ENCODE measurements around the gene UFSP2.
A peak's percentile ranks its signal among the peaks of the same experiment; 100 is the strongest.

UFSP2 gene

DNA sequence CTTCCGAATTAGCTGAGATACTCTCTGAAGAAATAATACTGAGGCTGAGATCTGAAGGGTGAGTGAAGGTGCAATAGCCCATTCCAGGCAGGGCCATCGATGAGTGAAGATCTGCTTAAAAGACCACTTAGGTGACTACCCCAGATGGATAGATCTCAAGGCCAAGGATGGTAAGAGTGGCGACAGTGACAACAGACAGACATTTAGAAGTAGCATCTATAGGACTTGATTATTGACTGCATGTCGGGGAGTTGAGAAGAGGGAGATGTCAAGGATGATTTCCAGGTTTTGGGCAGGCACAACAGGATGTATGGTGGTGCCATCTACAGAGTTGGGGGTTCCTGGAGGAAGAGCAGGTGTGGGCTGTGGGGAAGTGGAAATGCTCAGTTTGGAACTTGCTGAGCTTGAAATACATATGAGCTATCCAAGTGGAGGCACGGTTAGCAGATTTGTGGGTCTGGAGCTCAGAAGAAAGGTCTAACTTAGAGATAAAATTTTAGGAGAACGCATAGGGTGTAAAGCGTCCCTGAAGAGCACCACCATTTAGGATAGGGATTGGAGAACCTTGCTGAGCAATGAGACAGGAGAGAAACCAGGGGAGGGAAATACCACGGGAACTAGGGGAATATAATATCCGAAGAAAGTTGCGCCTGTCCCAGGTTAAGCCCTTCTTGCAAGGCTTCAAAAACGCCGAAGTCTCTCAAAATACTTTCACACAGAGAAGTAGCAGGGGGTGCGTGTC lies 688 bp downstream of the UFSP2 start:
- DNase-seq, result peak in 1 of 2 donors; percentile 2

- no peak for DNase-seq
Observed at GRCh38 chr4:185421366-185422124, 4.2 kb downstream of the UFSP2 start.

DNA sequence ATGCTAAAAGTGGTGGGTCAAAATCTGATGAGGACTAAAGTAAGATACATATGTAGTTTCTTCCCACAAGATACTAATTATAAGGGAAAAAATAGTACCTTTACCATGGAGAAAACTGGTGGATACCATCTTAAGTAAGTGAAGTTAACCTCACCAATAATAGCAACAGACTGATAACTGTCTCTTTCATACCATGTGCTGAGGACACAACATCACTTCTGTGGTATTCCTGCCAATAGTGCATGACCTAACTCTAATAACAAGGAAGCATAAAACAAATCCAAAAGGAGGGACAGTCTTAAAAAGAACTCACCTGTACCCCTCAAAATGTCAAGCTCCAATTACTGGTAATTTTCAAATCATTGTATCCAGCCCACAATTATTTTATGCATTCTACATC lies 8.8 kb downstream of the UFSP2 start:
- DNase-seq, result no peak

GRCh38 chr4:185412412-185412811 lies 13.4 kb downstream of the UFSP2 start:
- DNase-seq, result no peak

- no peak for DNase-seq
Observed at GRCh38 chr4:185411849-185412248, 13.9 kb downstream of the UFSP2 start.

- no peak for DNase-seq
Observed at GRCh38 chr4:185408432-185408831, 17.3 kb downstream of the UFSP2 start.

GRCh38 chr4:185405296-185405999 lies 20.3 kb downstream of the UFSP2 start:
- no peak for DNase-seq

GRCh38 chr4:185404031-185404430 lies 21.7 kb downstream of the UFSP2 start:
- DNase-seq, result no peak

DNA sequence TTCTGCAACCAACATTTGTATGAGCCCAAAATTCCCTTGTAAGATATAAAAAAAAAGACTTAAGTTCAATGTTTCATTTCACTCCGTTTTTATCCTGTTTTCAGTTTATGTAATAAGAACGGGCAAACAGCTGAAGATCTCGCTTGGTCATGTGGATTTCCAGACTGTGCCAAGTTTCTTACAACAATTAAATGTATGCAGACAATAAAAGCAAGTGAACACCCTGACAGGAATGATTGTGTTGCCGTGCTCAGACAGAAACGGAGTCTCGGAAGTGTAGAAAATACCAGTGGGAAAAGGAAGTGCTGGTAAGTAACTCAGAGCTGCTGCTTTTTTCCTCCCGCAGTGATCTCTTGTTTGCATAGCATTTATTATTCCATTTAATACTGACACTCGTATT lies 26.3 kb downstream of the UFSP2 start:
- no peak for DNase-seq

DNA sequence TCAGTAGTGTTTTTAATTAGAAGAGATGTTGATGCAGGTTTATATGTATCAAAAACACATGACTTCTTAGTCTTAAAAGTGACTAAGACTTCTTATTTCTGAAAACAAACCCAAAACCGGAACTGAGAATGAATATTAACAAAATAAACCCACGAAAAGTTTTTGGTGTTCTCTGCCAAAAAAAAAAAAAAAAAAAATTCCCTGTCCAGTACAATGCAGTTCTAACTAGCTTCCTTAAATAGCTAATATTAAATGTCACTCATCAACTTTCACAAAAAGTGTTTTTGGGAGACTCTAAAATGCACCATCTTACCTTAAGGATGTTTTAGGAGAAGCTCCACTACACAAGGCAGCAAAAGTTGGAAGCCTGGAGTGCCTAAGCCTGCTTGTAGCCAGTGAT lies 27.1 kb downstream of the UFSP2 start:
- DNase-seq, result no peak

DNA sequence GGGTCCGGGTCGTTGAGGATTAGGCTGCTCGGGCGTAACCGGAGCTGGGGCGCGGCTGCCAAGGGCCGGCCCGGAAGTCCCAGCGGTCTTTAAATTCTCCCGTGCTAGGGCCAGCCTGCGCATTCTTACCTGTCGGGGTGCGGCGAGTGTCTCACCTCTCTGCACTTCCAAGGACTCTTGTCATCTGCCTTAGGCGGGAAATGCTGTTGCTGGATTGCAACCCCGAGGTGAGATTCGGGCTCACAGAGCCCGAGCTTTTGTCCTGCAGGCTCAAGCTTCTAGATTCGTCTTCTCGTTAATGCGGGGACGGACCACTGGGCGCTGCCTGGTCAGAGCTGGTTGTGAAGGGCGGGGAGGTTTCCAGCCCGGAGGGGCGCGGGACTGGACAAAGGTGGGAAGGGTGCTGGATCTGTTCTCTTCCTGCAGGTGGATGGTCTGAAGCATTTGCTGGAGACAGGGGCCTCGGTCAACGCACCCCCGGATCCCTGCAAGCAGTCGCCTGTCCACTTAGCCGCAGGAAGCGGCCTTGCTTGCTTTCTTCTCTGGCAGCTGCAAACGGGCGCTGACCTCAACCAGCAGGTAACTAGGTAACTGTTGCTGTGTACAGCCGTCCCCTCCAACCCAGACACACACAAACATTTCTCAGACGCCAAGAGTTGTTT lies 28.9 kb downstream of the UFSP2 start, which contains the start of gene ANKRD37:
Gene ANKRD37 (plus strand): TSS at position 118 of the 662 bp plus-strand sequence. CDS start 83 bp downstream, at position 201.
- DNase-seq, result no peak

DNA sequence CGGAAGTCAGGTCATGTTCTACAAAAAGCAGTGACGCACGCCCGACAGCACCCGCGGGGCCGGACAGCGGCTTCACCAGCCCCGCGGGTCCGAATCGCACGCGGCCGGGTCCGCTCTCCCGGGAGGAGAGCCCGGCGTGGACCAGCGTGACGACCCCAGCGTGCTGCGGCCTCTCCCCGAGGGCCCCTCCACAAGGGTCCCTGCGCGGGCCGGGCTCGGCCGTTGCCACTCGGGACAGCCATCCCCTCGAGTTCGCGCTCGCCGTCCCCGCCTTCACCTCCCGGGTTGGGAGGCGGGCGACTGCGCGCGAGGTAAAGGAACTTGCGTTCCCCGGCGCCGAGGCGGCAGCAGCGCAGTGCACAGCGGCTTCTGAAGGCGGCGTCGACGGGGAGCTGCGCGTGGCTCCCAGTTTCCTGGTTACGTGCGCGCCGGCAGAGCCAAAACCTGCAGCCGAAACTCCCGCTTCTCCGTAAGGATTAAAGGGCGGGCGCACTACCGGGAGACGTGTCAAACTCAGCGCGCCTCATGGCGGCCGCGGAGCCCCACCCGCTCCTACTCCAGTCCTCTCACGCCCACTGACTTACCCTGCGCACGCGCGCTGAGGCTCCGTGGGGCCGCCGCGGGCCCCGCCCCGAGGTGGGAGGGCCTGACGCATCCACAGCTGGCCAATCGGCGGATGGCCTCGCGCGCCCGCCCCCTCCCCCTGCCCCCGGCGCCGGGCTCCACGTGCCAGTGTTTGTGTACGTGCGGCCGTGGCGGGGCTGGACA lies 29.6 kb downstream of the UFSP2 start:
- DNase-seq, result peak; percentile 93 to 95

DNA sequence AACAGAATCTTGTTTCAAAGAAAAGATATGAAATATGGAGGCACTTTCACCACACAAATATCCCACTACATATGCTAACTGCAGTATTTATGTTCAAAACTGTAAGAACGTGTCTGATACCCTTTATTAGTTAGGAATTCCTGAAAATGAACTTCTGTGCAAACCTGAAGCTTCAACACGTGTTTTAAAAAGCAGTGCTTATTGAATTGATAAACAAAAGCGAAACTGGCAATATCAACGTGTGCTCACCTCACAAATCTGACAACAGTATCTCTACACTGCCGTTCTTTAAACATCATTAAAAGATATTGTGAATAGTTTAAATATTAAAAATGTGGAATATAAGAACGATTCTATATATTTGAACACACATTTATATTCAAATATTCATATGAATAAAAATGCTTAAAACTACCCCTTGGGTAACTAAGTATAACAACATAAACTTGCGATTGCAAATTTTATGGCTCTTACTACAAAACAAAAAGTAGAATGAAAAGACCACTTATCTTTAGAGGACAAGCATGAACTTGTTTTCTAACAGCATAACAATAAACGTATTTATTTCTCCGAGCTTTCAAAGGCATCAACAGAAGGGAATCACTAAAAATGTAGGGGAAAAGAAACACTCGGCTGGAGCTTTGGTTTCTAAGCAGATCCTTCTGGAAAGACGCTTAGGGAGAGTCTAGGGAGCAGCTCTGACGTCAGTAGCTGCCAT lies 30.4 kb downstream of the UFSP2 start, which contains the start of gene LRP2BP:
Gene LRP2BP (minus strand): TSS at position 687 of the 718 bp plus-strand sequence. CDS start 17,738 bp downstream, outside the sequence.
- DNase-seq, result no peak

- no peak for DNase-seq
Observed at GRCh38 chr4:185394568-185395237, 31.1 kb downstream of the UFSP2 start.

GRCh38 chr4:185392156-185392555 lies 33.6 kb downstream of the UFSP2 start:
- DNase-seq, result no peak

- DNase-seq, result no peak
Observed at GRCh38 chr4:185390941-185391340, 34.8 kb downstream of the UFSP2 start.

DNA sequence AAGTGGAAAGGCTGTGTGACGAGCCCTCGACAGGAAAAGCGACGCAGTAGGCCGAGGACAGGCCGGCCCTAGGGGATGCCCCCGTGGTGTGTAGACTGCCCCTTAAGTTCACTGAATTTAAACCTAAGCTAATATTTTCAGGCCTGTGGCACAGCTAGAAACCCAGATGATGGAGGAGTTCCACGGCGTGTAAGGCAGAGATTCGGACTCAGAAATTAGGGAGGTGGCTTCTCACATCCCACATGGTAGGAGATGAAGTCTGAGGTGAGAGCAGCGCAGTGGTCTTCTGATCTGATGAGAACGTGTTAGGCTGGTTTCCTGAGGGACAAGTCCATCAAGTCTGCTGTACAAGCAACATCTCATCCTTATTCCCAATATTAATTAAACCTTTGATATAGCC lies 37.8 kb downstream of the UFSP2 start:
- no peak for DNase-seq

DNA sequence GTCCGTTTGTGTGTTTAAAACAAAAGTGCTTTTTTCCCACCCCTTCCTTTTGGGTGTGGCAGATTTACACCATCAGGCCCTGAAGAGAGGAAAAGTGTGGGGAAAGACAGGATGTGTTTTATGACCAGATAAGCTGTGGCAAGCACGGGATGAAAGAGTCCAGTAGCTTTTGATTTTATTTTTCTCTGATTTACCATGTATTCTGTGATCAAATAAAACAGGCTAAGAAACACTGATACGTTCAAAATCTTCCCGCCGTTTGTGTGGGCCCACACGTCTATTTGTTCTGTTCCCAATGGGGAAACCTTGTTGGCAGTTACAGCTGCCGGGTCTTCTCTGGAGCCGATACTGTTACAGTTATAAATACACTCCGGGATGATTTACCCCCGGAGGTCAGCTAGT lies 40.8 kb downstream of the UFSP2 start:
- DNase-seq, result no peak

DNA sequence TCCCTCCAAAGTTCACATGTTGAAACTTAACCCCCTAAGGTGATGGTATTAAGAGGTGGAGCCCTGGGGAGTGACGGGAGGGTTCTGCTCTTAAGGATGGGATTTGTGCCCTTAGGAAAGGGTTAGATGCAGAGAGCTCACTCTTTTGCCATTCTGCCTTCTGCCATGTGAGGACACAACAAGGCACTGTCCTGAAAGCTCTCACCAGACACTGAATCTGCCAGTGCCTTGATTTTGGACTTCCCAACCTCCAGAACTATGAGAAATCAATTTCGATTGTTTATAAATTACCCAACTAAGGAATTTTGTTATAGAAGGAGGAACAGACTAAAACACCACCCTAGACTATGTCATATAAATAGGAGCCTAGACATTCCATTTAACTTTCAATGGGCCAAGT lies 41.7 kb downstream of the UFSP2 start:
- DNase-seq, result no peak

DNA sequence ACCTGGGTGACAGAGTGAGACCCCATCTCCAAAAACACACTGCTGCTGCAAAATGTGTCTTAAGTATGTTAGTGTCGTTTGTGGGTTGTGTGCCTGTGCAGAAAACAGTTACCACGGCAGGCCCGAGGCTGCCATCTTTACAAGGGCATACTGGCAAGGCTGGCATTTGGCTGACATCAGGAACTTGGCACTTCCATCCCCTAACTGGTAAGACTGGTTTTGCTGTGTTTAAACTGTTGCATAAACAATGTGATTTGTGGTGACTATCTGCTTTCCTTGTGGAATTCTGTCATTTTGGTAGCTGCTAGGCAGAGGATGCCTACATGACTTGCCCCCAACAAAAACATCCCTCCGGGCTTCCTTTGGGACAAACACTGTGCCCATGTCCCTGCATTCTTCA lies 42.3 kb downstream of the UFSP2 start:
- DNase-seq, result no peak

DNA sequence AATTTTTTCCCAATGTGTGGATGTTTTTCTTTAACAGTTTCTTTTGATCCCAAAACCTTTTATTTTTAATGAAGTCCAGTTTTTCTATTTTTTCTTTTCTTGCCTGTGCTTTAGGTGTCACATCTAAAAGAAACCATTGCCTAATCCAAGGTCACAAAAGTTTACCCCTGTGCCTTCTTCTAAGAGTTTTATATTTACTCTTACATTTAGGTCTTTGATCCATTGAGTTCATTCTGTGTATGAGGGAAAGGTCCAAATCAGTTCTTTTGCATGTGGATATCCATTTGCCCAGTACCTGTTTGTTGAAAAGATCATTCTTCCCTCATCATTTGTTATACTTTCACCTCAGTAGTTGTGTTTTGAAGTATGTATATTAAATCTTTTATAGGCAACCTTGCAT lies 43.0 kb downstream of the UFSP2 start:
- DNase-seq, result no peak

All from stimulated activated CD4-positive, alpha-beta T cell treated with anti-CD3 and anti-CD28 coated beads, Interleukin-2, amount 100 ng/mL, for 48 hours (primary cell).